HG03175 (cell line): ENCODE measurements around the gene ICAM2.

ENCODE experiments used
- ATAC-seq: cut with Tn5 transposase; IDR thresholded peaks from one replicate; pipeline ENCODE4 v1.9.1; 2021; ENCODE audit warnings: mild to moderate bottlenecking, moderate library complexity; ENCODE audit not compliant: unreplicated experiment

Gene ICAM2

DNA sequence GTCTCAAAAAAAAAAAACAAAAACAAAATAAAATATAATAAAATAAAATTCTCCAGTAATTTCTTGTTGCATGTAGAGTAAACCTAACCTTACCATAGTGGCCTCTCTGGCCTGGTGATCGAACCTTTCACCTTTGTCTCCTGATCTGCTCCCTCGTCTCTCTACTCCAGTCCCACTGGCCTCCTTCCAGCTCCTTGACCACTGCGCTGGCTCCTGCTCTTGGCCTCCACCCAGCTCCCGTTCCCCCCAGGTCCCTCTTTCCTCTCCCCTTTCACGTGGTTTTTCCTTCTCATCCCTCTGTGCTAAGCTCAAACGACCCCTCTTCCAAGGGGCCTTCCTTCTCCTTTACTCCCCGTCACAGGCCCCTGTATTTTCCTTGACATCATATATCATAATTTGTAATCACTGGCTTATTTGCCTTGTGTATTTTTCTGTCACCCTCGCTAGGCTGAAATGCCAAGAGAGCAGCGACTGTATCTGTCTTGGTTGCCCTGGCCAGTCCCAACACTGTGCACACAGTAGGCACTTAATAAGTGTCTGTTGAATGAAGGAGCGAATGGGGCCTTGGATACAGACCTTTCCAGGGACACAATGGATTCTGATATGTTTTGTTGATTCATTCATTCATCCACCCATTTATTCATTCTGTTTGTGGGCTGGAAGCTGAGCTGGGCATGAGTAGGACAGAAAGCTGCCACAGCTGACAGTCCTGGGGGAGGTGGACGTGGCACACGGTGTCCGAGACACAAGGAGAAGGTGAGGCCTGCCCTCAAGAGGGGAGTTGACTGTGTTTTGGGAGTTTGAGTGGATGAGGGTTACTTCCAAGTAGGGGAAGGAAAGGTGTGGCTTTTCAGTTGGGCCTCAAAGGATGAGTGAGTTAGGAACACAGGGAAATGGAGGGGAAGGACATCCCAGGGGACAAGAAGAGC, 41.9 kb downstream of the ICAM2 start:
- no peak for ATAC-seq

DNA sequence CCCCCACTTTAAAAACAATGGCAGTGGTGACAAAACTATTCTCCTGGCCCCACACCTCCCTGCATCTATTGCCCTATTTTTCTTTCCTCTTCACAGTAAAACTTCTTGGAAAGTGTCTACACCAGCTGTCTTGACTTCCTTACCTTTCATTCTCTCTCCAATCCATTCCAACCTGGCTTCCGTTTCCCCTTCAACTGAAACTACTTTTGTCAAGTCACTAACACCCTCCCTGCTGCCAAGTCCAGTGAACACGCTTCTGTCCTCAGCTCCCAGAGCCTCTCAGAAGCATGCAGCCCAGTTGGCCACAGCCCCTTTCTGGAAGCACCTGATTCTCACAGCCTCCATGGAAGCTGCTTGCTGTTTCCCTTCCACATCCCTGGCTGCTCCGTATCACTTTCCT, 43.7 kb downstream of the ICAM2 start:
- ATAC-seq = no peak

DNA sequence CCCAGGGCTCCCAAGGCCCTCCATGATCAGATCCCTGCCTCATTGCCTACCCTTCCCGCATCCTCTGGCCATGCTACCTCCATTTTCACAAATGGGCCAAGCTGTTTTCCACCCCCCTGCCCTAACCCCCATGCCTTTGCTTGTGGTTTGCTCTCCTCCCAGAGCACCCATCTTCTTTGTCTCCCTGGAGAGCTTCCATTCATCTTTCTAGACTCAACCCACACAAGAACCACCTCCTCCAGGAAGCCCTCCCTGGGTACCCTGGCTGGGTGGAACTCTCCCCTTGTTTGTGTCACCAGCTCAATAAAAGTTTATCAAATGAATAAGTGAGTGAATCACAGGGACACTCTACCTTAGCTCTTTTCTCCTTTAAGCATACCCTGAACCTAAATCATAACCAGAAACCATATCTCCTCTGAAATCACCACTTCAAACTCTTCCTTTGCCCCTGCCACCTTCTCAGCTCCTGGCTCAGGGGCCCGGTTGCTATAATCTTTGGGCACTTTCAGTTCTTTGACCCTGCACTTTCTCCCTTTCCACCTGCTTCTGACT, 44.8 kb downstream of the ICAM2 start:
- ATAC-seq = no peak

DNA sequence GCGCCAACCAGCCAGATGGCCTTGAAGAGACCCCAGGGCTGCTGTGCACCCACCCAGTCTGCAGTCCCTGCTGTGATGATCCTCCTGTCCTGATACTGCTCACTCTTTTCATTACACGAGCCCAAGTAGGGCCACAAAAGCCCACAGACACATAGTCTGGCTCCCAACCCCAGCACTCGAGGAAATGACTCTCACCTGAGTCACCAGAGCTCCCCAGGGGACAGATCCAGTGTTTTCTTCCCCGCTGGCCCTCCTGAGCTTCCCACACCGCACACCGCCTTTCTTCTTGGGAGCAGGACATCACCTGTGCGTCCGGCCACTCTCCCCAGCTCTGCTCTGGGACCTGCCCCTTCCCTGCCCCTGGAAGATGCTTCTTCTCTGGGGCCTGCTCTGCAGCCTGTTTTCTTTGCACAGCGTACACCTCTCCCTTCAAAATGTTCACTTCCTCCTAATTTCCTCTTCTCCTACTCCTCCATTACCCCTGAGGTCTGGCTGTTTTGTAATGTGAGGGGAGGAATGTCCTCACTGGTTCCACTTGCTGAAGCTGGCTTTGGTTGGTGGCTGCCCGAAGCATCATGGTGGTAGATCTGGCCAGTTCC, 45.7 kb downstream of the ICAM2 start:
- ATAC-seq = no peak

DNA sequence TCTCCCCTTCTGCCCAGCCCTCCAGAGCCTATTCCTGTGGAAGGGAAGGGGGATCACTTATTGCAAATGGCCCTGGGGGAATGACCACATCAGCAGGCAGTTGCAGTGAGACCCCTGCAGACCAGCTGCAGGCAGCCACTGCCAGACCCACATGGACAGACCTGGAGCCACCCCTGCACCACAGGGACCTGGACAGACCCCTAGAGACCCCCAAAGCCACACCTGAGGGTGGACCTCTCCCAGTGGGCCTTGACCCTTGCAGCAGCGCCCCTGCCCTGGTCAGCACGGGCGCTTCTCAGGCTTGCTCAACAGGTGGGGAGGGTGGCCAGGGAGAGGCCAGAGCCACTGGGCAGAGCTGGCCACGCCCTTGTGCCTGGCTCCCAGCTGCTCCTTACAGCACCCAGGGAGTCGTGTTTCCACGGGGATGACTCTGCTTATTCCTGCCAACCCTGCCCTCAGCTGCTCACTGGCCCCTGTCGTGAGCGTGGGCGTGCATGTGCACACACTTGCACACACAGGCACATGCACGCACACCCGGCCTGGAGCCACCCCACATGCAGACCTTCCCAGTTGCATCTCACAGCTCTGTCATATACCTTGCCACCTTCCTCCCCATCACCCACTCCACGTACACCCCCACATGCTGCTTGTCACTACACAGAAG, 46.4 kb downstream of the ICAM2 start:
- no peak for ATAC-seq

DNA sequence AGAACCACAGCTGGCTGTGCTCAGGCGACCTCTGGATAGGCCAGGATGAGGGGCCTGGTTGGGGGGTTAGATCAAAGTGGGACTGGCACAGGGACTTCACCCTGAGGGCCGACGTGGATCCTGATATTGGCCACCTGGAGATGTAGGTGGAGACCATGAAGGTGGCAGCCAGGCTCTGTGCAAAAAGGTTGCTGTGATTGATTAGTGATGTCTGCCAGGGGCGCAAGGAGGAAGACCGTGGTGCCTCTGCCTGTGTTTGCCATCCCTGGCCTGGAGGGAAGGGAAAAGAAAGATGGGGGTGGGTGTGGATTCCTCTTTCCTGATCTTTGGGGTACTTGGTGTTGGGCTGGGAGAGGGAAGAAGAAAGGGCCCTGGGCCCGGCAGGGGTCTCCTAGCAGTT, 47.2 kb downstream of the ICAM2 start:
- no peak for ATAC-seq

DNA sequence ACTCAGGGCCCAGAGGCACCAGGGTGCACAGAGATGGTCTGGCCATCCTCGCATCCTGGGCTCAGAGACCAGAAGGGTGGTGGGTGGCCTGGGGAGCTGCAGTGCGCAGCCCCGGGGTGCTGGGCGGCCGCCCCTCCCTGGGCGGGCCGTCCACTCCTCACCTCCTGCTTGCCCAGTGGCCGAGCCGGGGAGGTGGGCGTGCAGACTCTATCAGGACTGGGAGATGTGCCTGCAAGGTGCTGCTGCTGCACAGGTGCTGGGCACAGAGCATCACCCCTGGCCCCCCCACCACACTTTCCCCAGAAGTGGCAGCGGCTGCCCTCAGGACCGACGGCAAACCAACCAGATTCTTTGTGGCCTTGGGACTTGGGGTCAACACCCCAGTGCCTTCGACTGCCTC, 47.6 kb downstream of the ICAM2 start, which contains the start of gene SCN4A:
SCN4A (minus strand) TSS at position 123 of the 400 bp plus-strand sequence; CDS start at position 46, 77 bp downstream.
- no peak for ATAC-seq

DNA sequence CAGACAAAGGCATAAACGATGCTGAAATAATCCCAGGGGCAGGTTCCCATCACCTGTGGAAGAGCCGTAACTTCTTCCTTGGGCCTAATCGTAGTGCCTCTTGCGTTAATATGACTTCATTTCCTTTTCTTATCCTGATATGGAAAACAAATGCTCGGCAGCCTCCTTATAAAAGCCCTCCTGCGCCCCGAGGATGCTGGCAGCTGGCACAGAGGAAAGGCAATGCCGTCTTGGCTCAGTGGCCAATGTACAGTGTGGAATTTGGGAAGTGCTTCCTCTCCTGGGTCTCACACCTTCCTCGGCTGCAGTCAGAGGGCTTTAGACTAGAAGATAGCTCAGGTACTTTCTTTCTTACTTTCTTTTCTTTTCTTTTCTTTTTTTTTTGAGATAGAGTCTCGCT, 51.2 kb downstream of the ICAM2 start:
- ATAC-seq = no peak

DNA sequence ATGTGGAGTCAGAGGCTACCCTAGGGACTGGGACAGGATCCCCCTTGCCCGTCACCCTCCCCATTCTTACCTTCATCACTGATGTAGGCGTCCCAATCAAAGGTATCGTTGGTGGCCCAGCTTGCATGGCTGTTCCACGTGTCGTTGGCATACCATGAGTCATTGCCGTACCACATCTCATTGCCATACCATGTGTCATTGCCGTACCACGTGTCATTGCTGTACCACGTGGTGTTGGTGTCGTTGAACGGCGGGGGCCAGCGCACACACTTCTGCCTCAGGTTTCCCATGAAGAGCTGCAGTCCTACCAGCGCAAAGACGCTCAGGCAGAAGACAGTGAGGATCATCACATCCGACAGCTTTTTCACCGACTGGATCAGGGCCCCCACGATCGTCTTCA, 52.5 kb downstream of the ICAM2 start:
- no peak for ATAC-seq

DNA sequence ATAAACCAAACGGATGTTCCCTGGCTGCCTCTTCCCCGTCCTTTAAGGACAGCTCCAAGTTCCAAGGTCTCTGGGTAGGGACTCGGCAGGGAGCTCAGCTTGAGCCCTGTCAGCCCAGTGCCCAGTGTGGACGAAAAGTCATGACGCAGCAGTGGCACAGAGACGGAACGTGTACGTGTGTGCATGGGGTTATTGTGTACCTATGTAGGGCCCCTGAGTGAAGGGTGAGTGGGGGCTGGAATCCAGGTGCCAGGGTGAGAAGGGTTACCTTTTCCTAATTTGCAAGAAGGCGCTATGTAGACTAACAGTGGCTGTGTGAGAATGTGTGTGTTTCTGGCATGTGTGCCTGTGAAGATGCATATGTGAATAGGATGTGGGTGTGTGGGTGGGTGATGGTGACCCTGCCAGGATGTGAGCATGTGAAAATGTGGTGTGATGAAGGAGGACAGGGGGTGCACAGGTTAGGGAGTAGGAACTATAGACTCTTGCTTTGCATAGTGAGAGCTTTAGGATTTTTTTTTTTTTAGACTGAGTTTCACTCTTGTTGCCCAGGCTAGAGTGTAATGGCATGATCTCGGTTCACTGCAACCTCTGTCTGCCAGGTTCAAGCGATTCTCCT, 53.7 kb downstream of the ICAM2 start:
- peak; percentile 77 for ATAC-seq

DNA sequence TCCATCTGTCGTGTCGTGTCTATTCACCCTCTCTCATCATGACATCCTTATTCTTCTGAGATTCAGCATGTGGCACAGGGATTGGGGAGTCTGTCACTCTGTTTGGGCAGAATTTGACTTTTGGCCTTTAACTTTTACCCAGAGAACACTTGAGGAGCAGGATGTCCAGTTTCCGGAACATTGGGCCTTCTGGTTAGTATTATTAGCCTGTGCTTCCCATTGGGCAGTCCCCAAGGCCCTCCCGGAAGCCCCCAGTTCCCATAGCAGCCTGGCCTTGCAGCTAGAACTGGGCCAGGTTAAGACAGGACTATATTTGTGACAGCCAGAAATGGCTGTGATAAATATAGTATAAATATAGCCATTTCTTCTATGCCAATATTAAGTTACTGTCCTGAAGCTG, 57.3 kb downstream of the ICAM2 start:
- no peak for ATAC-seq

DNA sequence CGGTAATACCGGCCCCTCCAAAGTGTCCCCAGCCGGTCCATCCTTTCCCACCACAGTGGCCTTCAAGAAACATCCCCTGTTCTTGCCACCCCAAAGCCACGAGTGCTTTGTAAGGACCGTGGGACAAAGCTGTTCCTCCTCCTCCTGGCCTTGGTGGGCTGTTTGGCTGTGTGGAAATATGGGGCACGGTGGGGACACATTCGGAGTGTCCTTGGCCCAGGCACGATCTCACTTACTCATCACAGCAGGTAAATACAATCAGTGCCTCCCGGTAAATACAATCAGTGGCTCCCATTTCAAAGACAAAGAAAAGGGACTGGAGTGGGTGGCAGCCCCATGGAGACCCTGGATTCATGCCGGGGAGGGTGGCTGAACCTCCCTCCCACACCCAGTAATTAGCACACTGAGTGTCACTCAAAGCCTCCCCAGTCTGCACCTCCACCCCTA, 58.1 kb downstream of the ICAM2 start:
- ATAC-seq = no peak

DNA sequence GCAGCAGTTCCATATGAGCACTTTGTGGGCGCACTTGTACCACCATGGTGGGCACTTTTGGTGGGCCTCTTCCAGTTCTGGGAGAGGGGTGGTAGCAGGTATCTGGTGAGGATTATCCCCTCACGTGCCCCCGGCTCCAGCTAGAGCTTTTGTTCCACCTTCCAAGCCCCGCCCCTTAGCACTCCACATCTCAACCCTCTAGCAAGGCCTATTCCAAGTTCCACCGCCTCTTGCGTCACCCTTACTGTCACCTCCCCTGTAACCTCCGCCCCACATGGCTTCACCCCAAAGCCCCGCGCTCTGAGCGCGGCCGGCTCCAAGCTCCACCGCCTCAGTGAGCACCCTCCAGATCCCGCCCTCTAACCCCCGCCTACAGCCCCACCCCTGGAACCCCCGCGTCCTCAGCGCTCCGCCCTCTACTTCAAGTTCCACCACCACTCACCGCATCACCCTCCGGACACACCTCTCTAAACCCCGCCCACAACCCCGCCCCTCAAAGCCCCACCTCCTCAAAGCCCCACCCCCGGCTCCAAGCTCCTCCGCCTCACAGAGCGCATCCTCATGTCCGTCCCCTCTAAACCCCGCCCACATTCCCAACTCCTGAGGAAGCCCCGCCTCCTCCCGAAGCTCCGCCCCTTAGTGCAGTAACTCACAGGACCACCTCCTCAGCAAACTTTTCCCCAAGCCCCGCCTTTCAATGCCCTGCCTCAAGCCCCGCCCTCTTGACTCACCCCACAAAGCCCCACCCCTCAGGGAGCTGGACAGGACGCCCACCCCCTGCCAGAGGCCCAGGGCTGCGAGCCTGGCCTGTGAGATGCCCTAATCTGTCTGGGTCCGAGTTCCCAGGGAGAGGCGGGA, 58.8 kb downstream of the ICAM2 start:
- ATAC-seq = no peak

DNA sequence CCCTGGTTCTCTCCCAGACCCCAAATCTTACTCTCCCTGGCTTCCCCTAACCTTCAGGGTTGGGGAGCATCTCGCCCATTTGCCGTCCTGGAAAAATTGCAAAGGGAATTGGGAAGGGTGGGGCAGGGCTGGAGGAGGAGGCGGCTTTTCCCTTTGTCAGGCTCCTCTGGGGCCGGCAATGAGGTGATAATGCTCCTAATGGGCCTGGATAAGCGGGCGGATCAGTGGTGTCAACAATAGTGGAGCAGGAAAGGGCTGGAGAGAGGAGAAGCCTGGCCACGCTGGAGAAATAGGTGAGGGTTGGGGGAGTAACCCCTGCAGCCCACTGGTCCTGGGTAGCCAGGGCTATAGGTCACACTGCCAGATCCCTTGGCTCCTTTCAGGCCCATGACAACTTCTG, 60.0 kb downstream of the ICAM2 start:
- ATAC-seq = no peak

DNA sequence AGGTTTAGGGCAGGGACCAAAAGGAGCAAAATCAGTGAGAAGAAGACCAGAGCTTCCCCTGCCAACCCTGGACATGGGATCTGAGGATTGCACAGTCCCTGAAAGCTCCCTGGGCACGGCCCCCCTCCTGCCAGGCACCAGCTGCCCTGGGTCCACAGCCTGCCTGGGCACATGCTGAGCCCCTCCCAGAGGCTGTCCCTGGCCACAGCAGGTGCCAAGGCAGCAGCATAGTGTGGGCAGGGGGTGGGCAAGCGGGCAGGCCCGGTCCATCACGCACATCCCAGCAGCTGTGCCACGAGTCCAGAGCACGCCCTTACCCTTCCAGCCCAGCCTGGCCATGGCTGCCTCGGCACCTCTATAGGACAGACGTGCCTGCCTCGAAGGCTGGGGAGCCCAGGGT, 60.4 kb downstream of the ICAM2 start:
- no peak for ATAC-seq

DNA sequence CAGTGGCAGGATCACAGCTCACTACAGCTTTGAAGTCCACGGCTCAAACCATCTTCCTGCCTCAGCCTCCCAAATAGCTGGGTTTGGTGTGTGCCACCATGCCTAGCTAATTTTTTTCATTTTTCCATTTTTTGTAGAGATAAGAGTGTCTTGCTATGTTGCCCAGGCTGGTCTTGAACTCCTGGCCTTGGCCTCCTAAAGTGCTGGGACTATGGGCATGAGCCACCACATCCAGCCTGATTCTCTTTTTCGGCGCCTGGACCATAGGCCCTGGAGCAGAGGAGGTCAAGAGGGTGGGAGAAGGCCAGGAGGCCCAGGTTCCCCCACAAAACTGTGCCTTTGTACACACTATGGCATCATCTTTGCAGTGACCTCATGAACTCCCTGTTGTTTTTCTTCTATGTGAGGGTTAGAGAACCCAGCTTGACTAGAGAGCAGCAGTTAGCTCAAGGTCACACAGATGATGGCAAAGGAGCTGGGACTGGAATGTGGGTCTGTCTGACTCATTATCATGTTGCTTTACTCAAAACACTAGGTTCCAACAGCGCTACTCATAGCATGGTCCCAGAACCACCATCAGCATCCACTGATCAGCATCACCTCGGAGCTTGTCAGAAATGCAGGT, 64.0 kb downstream of the ICAM2 start:
- ATAC-seq = no peak

DNA sequence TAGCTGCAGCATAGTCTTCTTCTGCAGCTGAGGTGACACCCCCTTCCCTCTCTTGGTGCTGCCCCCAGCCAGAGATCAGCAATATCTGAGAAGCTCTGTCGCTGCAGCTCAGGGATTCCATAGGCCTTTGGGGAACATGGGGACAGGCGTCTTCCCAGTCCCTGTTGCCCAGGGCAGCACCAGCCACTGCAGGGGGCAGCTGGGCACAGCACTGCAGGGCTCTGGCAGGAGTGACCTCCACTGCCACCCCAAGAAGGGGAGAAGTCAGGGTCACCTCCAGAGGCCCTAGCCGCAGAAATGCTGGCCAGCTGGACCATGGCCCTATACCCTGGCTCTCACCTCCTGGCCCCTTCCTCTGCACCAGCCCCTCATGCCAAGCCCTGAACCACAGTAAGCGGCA, 64.6 kb downstream of the ICAM2 start:
- ATAC-seq = no peak

DNA sequence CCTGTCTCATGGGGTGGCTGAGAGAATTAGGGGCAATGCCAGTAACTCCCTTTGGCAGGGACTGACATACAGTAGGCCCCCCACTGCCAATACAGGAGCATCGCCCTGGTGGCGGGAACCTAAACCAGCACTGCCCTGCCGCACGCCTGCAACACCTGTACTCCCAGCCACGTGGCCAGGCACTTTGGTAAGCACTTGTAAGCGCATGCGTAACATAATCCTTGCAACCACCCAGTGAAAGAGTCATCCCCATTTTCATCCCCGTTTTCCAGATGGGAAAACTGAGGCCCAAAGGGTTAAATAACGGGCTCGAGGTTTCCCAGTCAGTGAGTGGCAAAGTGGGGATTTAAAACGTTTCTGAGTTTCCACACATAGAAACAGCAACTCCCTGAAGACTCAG, 65.2 kb downstream of the ICAM2 start:
- no peak for ATAC-seq

DNA sequence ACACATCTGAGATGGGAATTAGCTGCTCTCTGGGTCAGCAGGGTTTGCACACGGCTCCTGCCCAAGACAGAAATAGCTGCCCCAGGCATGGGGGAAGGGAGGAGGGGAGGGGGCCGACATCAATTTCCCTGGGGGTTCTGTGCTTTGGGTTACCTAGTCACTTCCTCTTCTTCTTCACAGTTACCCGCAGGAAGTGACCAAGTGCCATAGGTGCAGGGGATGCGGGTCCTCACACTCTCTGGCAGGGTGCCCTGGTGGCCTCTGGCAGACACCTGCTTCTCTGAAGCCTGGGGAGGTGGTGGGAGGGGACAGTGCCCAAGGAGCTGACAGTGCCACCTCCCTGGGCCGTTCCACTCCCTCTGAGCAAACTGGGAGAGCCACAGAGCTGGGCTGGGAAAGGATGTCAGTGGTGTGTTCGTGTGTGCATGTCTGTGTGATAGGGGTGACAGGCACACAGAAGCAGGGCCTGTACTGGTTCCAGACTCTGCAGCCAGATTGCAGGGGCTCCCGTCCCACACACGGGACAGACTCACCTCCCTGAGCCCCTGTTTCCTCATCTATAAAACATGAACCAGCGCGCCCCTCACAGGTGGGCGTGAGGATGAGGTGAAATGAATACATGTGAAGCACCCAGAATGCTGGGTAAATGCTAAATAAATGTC, 65.9 kb downstream of the ICAM2 start:
- peak; percentile 70 for ATAC-seq
